Frontal cortex (tissue), 4 donors: ENCODE results near the gene SYTL1. TPM values are rescaled to one million over a fixed set of nuclear protein-coding genes. Genes with fewer than 3 reads are reported as not detected.

Source experiments
- DNase-seq, 2 donors: peaks; one replicate each; pipeline ENCODE4 v3.0.0; 2012; ENCODE audit warnings: low spot score in 2 of 2
- FAIRE-seq: peaks from 2 replicates; lab custom pipeline; 2012; peaks lifted over from hg19 to GRCh38; lab: Jason Lieb, UNC
- total RNA-seq: library from RNA; depleted of rRNA; stranded (reverse); fragments of >200 nt; gene quantifications from one replicate; pipeline ENCODE4 v1.2.3, GENCODE V29; 2014
- donor health status: control.
- donor health status: control.
- donor health status: control.

Gene SYTL1
- total RNA-seq, 1 donor from 2014 or later: not detected

GRCh38 chr1:27361044-27361402 lies 19.2 kb downstream of the SYTL1 start:
- DNase-seq (no peak), FAIRE-seq (no peak)

GRCh38 chr1:27361553-27361952 lies 19.7 kb downstream of the SYTL1 start:
- DNase-seq (no peak), FAIRE-seq (no peak)

DNA sequence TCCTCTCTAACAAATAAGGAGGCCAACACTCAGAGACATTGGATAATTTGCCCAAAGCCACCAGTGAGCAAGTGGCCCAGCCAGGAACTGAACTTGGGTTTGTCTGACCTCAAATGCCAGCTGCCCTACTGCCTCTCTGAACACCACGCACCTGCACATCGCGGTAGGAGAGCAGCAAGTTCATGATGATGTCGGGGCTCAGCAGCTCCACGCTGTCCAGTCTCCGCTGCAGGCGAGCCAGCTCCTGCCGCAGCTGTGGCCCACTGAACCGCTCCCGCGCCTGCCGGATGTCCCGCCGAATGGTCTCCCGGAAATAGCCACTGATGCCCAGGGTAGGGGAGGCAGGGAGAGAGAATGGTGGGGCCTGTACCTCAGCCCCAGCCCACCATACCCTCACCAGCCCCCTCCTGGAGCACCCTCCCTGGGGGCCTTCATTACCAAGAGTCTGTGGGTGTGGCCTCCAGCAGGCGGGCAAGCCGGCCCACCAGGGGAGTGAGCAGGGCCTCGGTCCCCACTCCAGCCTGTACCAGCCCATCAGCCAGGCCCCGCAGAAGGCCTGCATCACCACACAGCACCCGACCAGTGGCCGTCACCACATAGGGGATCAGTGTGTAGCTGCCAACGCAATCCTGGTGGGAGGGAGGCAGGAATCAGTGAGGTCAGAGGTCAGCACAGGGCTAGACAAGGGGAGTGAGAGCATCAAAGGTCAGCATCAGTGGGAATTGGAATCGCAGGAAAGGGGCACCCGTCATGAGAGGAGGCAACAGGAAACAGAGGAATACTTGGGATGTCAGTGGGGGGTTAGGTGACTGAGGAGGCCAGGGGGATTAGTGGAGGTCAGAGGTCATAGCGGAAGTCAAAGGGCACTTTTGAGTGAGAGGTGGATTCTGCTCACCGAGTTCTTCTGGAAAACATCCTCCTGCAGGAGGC lies 22.2 kb downstream of the SYTL1 start:
- FAIRE-seq (no peak), DNase-seq (no peak)

DNA sequence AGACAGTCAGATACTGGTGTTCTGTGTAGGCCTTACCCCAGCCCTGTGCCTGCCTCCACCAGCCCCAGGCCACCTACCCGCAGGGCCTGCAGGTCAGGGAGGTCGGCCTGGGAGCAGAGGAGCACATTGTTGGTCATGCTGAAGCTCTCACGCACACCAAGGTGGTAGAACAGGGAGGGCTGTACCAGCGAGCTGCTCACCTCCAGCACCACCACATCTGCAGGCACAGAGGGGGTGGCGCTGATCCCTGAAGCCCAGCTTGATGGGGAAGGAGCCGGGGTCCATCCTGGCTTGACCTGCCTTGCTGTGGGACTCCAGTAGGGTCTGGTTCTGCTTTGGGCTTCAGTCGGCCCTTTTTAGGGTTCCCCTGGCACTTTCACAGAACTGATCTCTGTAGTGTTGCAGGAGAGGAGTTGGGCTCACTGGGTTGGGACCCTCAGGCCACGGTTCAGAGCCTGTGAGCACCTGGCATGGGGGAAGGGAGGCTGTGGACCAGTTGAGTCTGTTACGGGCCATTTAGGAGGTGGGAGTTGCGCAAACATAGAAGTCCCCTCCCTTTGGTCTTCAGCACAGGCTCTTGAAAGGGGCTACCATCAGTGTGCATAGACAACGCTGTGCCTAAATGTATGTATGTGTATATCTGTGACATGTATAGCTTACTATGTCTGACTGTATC lies 23.0 kb downstream of the SYTL1 start:
- FAIRE-seq (no peak), DNase-seq (no peak)

GRCh38 chr1:27365372-27366112 lies 23.7 kb downstream of the SYTL1 start:
- DNase-seq (peak; percentile 90 to 96), FAIRE-seq (no peak)

DNA sequence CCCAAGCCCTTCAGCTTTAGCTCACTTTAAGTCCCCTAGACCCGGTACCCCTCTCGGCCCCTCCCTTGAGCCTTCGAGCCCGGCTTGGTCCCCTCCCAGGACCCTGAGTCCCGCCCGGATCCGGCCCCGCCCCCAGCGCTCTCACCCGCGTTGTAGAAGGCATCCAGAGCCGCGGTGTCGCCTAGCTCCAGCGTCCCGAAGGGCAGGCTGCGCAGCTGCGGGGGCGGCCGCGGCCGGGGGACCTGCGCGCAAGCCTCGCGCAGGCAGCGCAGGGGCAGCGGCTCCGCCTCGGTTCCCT lies 24.2 kb downstream of the SYTL1 start:
- FAIRE-seq: no peak
- DNase-seq: peak; percentile 64 to 76

DNA sequence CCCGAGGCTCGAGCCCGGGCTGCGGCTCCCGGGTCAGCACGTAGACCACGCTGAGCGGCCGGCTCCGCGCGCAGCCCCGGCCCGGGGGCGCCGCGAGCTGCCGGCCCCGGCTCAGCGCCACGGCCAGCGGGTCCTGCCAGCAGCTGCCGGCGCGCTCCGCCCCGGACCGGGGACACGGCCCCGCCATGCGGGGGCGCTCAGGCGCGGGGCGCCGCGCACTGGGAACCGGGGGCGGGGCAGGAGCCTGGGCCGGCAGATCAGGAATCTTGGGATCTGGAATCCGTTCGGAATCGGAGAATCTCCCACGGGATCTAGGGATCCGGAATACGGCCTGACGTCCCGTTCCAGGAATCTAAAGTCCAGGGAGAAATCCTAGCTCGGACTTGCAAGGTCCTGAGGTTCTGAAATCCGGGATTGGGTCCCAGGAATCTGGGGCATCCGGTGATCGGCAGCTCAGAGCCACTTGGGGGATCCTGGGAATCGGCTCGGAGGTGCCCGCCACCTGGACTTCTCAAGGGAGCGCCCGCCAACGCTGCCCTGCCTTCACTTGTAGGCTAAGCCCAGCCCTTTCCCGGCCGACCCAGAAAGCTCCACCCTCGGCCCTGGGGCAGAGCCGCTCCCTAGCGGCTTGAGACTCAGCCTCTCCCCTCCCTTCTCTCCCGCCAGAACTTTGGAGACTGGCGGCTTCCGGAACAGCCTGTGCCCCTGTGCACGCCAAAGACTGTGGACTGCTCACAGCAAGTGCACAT lies 24.8 kb downstream of the SYTL1 start, which contains the start of gene MAP3K6:
Gene MAP3K6, minus strand, starts transcription at position 551 of the 749 bp plus-strand sequence. Its CDS starts 364 bp downstream, at position 187.
- FAIRE-seq: no peak
- peak; percentile 73 to 84 for DNase-seq

DNA sequence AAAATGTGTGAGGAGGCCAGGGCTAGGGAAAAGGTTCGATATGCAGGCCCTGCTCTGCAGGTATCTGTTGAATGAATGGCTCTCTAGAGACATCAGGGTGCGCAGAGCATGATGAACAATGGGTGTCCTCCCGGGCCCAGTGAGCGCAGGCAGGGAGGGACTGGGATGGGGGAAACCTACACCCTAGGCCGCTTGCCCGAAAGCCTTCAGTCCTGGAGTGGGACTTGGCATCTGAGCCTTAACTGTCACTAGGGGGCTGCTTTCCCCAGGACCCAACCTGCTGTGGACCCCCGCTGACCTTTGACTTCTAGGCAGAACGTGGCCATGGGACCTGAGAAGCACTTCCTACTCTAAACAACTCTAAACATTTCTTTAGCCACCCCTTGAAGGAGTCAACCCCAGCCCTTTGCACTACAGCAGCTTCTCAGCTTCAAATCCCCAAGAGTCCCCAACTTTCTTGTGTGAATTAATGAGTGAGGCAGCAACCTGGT lies 25.4 kb downstream of the SYTL1 start:
- no peak for FAIRE-seq
- no peak for DNase-seq

GRCh38 chr1:27368869-27369582 lies 27.2 kb downstream of the SYTL1 start:
- no peak for FAIRE-seq
- DNase-seq: no peak

GRCh38 chr1:27372022-27372807 lies 30.4 kb downstream of the SYTL1 start:
- no peak for FAIRE-seq

GRCh38 chr1:27372808-27373690 lies 31.2 kb downstream of the SYTL1 start:
- DNase-seq (no peak), FAIRE-seq (no peak)

More at GRCh38 chr1:27372022-27372807, 30.4 kb downstream of the SYTL1 start:
- DNase-seq: no peak

DNA sequence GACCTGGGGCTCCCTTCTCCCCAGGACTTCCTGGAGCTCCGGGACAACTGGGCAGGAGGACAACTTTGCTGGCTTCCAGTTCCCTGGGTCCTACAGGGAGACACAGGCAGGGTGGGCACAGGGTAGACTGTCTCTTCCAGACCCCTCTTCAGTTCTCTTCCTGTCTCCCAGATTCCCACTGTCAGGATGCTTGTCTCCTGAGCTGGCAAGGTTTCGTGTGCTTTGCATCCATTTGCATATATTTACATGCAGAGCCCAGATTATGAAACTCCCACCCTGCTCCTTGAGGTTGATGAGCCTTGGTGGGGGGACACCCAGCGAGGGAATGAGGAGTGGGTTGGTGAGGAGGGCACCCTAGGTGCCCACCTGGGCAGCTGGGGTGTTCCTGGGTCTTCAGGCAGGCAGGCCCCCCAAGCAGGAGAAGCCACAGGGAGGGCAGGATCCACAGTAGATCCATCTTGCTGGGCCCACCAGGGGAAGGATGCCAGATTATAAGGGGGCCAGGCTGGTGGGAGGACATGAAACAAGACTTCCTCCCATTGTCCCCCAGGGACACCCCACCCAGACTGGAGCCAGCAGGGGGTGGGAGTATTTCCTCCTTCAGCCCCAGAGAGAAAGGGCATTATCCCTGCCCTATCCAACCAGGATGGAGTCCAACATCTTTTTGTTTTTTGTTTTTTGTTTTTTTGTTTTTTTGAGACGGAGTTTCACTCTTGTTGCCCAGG lies 32.7 kb downstream of the SYTL1 start, which contains the start of gene FCN3:
Gene FCN3, minus strand, starts transcription at position 463 of the 725 bp plus-strand sequence. Its CDS starts 6 bp downstream, at position 457.
- FAIRE-seq: no peak

DNA sequence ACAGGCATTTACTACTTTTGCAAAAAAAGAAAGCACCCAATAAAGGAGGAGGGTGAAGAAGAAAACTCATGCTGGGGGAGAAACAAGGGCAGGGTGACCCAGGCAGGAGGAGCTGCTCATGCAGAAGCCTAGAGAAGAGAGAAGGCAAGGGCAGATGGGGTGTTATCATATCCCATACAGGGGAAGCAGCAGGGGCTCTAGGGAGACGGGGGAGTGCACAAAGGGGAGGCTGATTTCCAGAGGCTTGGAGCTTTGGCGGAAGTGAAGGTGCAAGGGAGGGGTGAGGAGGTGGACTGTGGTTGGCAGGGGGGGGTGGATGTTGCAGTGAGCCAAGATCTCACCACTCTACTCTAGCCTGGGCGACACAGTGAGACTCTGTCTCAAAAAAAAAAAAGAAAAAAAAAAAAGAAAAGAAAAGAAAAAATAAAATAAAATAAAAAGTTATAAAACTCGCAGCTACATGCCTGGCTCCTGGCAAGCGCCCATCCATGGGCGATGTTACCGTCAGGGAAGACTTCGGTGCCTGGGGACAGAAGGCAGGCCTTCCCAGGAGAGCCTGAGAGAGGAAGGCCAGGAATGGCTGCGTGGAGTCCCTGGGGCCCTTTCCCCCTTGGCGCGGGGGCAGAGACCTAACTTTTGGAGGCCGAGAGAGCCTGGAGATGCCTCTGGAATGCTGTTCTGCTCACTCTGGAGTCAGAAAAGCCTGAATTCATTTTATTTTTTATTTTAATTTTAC lies 36.1 kb downstream of the SYTL1 start:
- no peak for FAIRE-seq
- DNase-seq: no peak

More for the DNA sequence above, 32.7 kb downstream of the SYTL1 start, which contains the start of gene FCN3:
- no peak for DNase-seq

- DNase-seq (no peak), FAIRE-seq (no peak)
Measured at GRCh38 chr1:27379564-27380122, 37.8 kb downstream of the SYTL1 start.

DNA sequence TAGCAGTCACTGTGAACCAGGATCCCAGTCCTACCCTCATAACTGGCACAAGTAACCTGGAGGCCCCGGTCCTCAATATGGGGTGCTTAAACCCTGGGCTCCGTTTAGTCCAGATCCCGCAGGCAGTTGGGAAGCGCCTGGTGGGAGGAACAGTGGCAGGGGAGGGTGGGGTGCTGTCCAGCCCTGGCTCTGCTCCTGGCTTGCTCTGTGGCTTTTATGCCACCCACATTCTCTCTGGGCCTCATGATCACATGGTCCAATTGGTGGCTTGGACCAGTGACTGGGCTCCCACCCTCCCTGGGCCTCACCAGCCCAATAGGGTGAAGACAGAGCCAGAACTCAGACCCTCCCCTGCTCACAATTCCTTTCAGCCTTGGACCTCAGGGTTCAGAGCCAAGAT lies 38.4 kb downstream of the SYTL1 start:
- FAIRE-seq (no peak), DNase-seq (no peak)
